Measurements from ENCODE around the gene LAT.

- no peak for TF ChIP-seq CTCF (IDR thresholded peaks at IDR 0.05)
- no peak for TF ChIP-seq POLR2A (IDR thresholded peaks at IDR 0.05)
Measured at GRCh38 chr16:28982418-28982817, 2.4 kb upstream of the LAT start.

Measured in lower leg skin (tissue), 3 donors.